A549 (cell line): ENCODE results near the gene OCRL. TPM values are rescaled to one million over a fixed set of nuclear protein-coding genes. Genes with fewer than 3 reads are reported as not detected.

Source experiments
- ATAC-seq, 2 experiments: fragments of 200-7000 bp in 1 of 2; fragments of >200 bp in 1 of 2; cut with Nextera tagmentation in 1 of 2; cut with Tn5 transposase in 1 of 2; 3 replicates each; pipeline versions ENCODE4 v1.8.0 to v1.9.1; 2018 to 2020; ENCODE audit warnings: mild to moderate bottlenecking in 1 of 2, moderate library complexity in 1 of 2
- CTCF ChIA-PET: fragments of 300-600 bp; sonication (Branson Sonifier 250); formaldehyde crosslinking; extraction: SDS; loops from one replicate; lab custom pipeline; 2021; ENCODE audit warnings: antibody characterized with exemption, inconsistent platforms; lab: Yijun Ruan, JAX
- POLR2A ChIA-PET: fragments of 350-600 bp; formaldehyde crosslinking; extraction: SDS; loops from one replicate; lab custom pipeline; 2021; ENCODE audit warnings: antibody characterized with exemption, inconsistent platforms; lab: Yijun Ruan, JAX
- DNase-seq, 2 experiments: peaks; one replicate each; pipeline versions ENCODE4 v3.0.0 to v3.0.0-alpha.2; 2011 to 2016; ENCODE audit warnings: low read depth in 1 of 2, low spot score in 1 of 2
- FAIRE-seq: peaks from 2 replicates; lab custom pipeline; 2011; peaks lifted over from hg19 to GRCh38; lab: Jason Lieb, UNC
- H3K27ac ChIP-seq, 2 experiments: fragments of >200 bp; sonication (Bioruptor Twin); formaldehyde crosslinking; 3 replicates each; pipeline ENCODE4 v1.5.1; 2016 to 2017
- H3K4me1 ChIP-seq: fragments of >200 bp; sonication (Bioruptor Twin); formaldehyde crosslinking; 3 replicates; pipeline ENCODE4 v1.6.1; 2016
- H3K4me2 ChIP-seq: fragments of >200 bp; sonication (Bioruptor Twin); formaldehyde crosslinking; 3 replicates; pipeline ENCODE4 v1.6.1; 2016
- H3K4me3 ChIP-seq: fragments of >200 bp; sonication (Bioruptor Twin); formaldehyde crosslinking; 3 replicates; pipeline ENCODE4 v1.5.1; 2016
- H3K9me3 ChIP-seq: fragments of >200 bp; sonication (Bioruptor Twin); formaldehyde crosslinking; 3 replicates; pipeline ENCODE4 v1.6.1; 2016
- CBX2 ChIP-seq: fragments of 200-600 bp; sonication (generic); IDR thresholded peaks from 2 replicates; pipeline ENCODE4 v1.6.1; 2016; ENCODE audit warnings: low read depth, mild to moderate bottlenecking, borderline replicate concordance
- CEBPB ChIP-seq, 2 experiments: fragments of >200 bp in 1 of 2; sonication (Bioruptor Twin) in 1 of 2; formaldehyde crosslinking in 1 of 2; IDR thresholded peaks; 2 replicates each; pipeline ENCODE4 v1.6.1; 2012 to 2016
- CHD4 ChIP-seq: fragments of 200-600 bp; sonication (generic); IDR thresholded peaks from 2 replicates; pipeline ENCODE4 v1.6.1; 2016; ENCODE audit warnings: antibody characterized with exemption, mild to moderate bottlenecking, borderline replicate concordance
- CTCF ChIP-seq: fragments of >200 bp; sonication (Bioruptor Twin); formaldehyde crosslinking; IDR thresholded peaks from 3 replicates; pipeline ENCODE4 v1.5.1; 2016
- E2F6 ChIP-seq: IDR thresholded peaks from 2 replicates; pipeline ENCODE4 v1.6.1; 2012; ENCODE audit warnings: low read depth, borderline replicate concordance
- FOSB ChIP-seq: fragments of 250-450 bp; sonication (Bioruptor Pico); IDR thresholded peaks from 2 replicates; pipeline ENCODE4 v1.5.0; 2020; ENCODE audit warnings: mild to moderate bottlenecking, moderate library complexity
- FOSL2 ChIP-seq, 2 experiments: fragments of 450-650 bp in 1 of 2; fragments of >200 bp in 1 of 2; sonication (Bioruptor Twin) in 1 of 2; formaldehyde crosslinking; IDR thresholded peaks; 2 replicates each; pipeline versions ENCODE4 v1.5.0 to v1.6.1; 2016 to 2020; ENCODE audit warnings: mild to moderate bottlenecking in 1 of 2, moderate library complexity in 1 of 2
- GATA3 ChIP-seq: IDR thresholded peaks from 2 replicates; pipeline ENCODE4 v1.6.1; 2012; ENCODE audit warnings: borderline replicate concordance
- HES2 ChIP-seq: fragments of >200 bp; sonication (Bioruptor Twin); formaldehyde crosslinking; IDR thresholded peaks from 2 replicates; pipeline ENCODE4 v1.6.1; 2016
- HEYL ChIP-seq: fragments of 250-450 bp; sonication (Bioruptor Pico); IDR thresholded peaks from 2 replicates; pipeline ENCODE4 v1.8.0; 2021; ENCODE audit warnings: mild to moderate bottlenecking, moderate library complexity
- HMGXB4 ChIP-seq: fragments of 250-450 bp; sonication (Bioruptor Pico); IDR thresholded peaks from 2 replicates; pipeline ENCODE4 v1.5.0; 2021; ENCODE audit warnings: mild to moderate bottlenecking, moderate library complexity, borderline replicate concordance
- MAFK ChIP-seq: fragments of 450-650 bp; IDR thresholded peaks from 2 replicates; pipeline ENCODE4 v1.6.1; 2014; ENCODE audit not compliant: partially characterized antibody
- MAZ ChIP-seq: fragments of 150-350 bp; IDR thresholded peaks from 2 replicates; pipeline ENCODE4 v1.6.1; 2014; ENCODE audit warnings: antibody characterized with exemption, low read depth, low read length, borderline replicate concordance
- NFE2L2 ChIP-seq: fragments of 150-350 bp; conservative IDR thresholded peaks from 2 replicates; pipeline ENCODE4 v1.6.1; 2014; ENCODE audit warnings: low read length
- RARB ChIP-seq: fragments of 250-450 bp; sonication (Bioruptor Pico); IDR thresholded peaks from 2 replicates; pipeline ENCODE4 v1.8.0; 2021; ENCODE audit warnings: mild to moderate bottlenecking, moderate library complexity
- REST ChIP-seq: fragments of 200-600 bp; sonication (generic); IDR thresholded peaks from 2 replicates; pipeline ENCODE4 v1.6.1; 2016; ENCODE audit warnings: antibody characterized with exemption, mild to moderate bottlenecking, moderate library complexity
- RNF2 ChIP-seq: fragments of 200-600 bp; sonication (generic); IDR thresholded peaks from 2 replicates; pipeline ENCODE4 v1.6.1; 2016; ENCODE audit warnings: low read depth, mild to moderate bottlenecking, antibody characterized with exemption, moderate library complexity, borderline replicate concordance
- SMC3 ChIP-seq: fragments of >200 bp; sonication (Bioruptor Twin); formaldehyde crosslinking; IDR thresholded peaks from 3 replicates; pipeline ENCODE4 v1.6.1; 2018; ENCODE audit warnings: inconsistent platforms
- TFCP2L1 ChIP-seq: fragments of 250-450 bp; sonication (Bioruptor Pico); IDR thresholded peaks from 2 replicates; pipeline ENCODE4 v1.5.0; 2021; ENCODE audit warnings: mild to moderate bottlenecking
- TP53 ChIP-seq: fragments of 250-450 bp; sonication (Bioruptor Pico); IDR thresholded peaks from 2 replicates; pipeline ENCODE4 v1.5.0; 2021; ENCODE audit warnings: mild to moderate bottlenecking, moderate library complexity
- USF2 ChIP-seq: fragments of 450-650 bp; IDR thresholded peaks from 2 replicates; pipeline ENCODE4 v1.6.1; 2014; ENCODE audit warnings: antibody characterized with exemption
- ZC3H11A ChIP-seq: fragments of 450-650 bp; IDR thresholded peaks from 2 replicates; pipeline ENCODE4 v1.6.1; 2014; ENCODE audit warnings: antibody characterized with exemption, mild to moderate bottlenecking
- ZNF302 ChIP-seq: fragments of 250-450 bp; sonication (Bioruptor Pico); IDR thresholded peaks from 2 replicates; pipeline ENCODE4 v1.9.0; 2021; ENCODE audit warnings: inconsistent platforms, mild to moderate bottlenecking, moderate library complexity
- ZSCAN20 ChIP-seq: fragments of 250-450 bp; sonication (Bioruptor Pico); IDR thresholded peaks from 2 replicates; pipeline ENCODE4 v1.8.0; 2022; ENCODE audit warnings: mild to moderate bottlenecking, moderate library complexity
- WGBS: methylation state at CpG from one replicate; pipeline ENCODE4 v1.1.6; 2017; ENCODE audit errors: missing lambda C conversion rate; 5-methylcytosine and 5-hydroxymethylcytosine counted together
- polyA plus RNA-seq, 4 experiments: library from polyadenylated mRNA; depleted of rRNA in 3 of 4; stranded (reverse); fragments of >200 nt; fragmentation: RNase III in 1 of 4; extraction: RNeasy Plus Mini Kit Qiagen cat#74134 plus additional on column Dnase treatment in 1 of 4; gene quantifications; 2 replicates in 3 of 4; 3 replicates in 1 of 4; pipeline ENCODE4 v1.2.3, GENCODE V29; 2011 to 2017

Gene OCRL
- polyA plus RNA-seq, 2 of the 4 experiments (the other 2 are of a cell fraction): 22.4 to 49.0 TPM

GRCh38 chrX:129590596-129590995, 50.5 kb downstream of the OCRL start:
- Histone ChIP-seq H3K4me1 (peaks cover 16% of the 10 kb centered on the region), H3K9me3 (no peaks in the 10 kb centered on the region), H3K4me3 (no peak overlapping the region), H3K4me2 (no peak overlapping the region), H3K27ac (no peak overlapping the region)
- DNase-seq (no peak), FAIRE-seq (no peak), ATAC-seq (no peak)
- CTCF ChIA-PET: interaction anchor here (0.6 to 1.1 kb wide), 2 partner anchors 10 to 1394 kb away, joined by 3 read pairs; no protein-coding TSS in a partner anchor
- POLR2A ChIA-PET: no interaction called here
- TF ChIP-seq E2F6 (no peak), RARB (no peak), HEYL (CRISPR knock-in tag) (no peak), GATA3 (no peak), MAZ (no peak), CTCF (no peak), ZC3H11A (no peak), NFE2L2 (no peak), SMC3 (no peak), ZSCAN20 (CRISPR knock-in tag) (no peak), CBX2 (no peak), ZNF302 (CRISPR knock-in tag) (no peak), FOSL2 (IDR thresholded peaks at IDR 0.05) (no peak), FOSL2 (CRISPR knock-in tag; IDR thresholded peaks at IDR 0.05) (no peak), TP53 (no peak)
- WGBS: 94% methylated on average over 4 of the region's 4 CpGs

GRCh38 chrX:129593137-129593536, 53.1 kb downstream of the OCRL start:
- Histone ChIP-seq H3K27ac (no peak overlapping the region), H3K4me3 (no peak overlapping the region), H3K9me3 (no peaks in the 10 kb centered on the region), H3K4me2 (no peak overlapping the region; the same call in 1 of the 3 replicates), H3K4me1 (peaks cover 10% of the 10 kb centered on the region; the same call in 1 of the 3 replicates)
- FAIRE-seq (no peak), ATAC-seq (no peak), DNase-seq (peak in 1 of 2 experiments; percentile 30)
- TF ChIP-seq HMGXB4 (no peak), MAFK (peak; percentile 85)
- POLR2A ChIA-PET: no interaction called here
- CTCF ChIA-PET: interaction anchor here (0.6 to 1.5 kb wide), 4 partner anchors 8 to 524 kb away, joined by 3 to 11 read pairs (median 4); no protein-coding TSS in a partner anchor

- WGBS: 100% methylated on average over 1 of the region's 1 CpG
- H3K4me2 ChIP-seq: no peak overlapping the region
- no peaks in the 10 kb centered on the region for H3K9me3 ChIP-seq
- ChIA-PET POLR2A (no interaction called here), CTCF (interaction anchor here (0.6 to 3.4 kb wide), 5 partner anchors 10 to 466 kb away, joined by 3 to 14 read pairs (median 4); partner anchors contain the start of gene OCRL)
- DNase-seq: no peak
- H3K27ac ChIP-seq: no peak overlapping the region
- no peak for FAIRE-seq
- peaks cover 10% of the 10 kb centered on the region; the same call in 1 of the 3 replicates for H3K4me1 ChIP-seq
- ATAC-seq: no peak
- no peak overlapping the region for H3K4me3 ChIP-seq
- TF ChIP-seq USF2 (no peak), TFCP2L1 (no peak), HEYL (CRISPR knock-in tag) (no peak), HES2 (no peak), CEBPB (IDR thresholded peaks at IDR 0.05) (no peak), FOSB (CRISPR knock-in tag) (no peak), ZNF302 (CRISPR knock-in tag) (no peak), REST (no peak), RNF2 (no peak), CHD4 (no peak)
- TF ChIP-seq, all 56 proteins: peak for 0
Measured at GRCh38 chrX:129594781-129595180, 54.7 kb downstream of the OCRL start.
